Measurements from ENCODE around the gene SOX18. TPM values are rescaled to one million over a fixed set of nuclear protein-coding genes. Genes with fewer than 3 reads are reported as not detected.

The SOX18 gene
- total RNA-seq, 1 donor from 2014 or later: not detected

DNA sequence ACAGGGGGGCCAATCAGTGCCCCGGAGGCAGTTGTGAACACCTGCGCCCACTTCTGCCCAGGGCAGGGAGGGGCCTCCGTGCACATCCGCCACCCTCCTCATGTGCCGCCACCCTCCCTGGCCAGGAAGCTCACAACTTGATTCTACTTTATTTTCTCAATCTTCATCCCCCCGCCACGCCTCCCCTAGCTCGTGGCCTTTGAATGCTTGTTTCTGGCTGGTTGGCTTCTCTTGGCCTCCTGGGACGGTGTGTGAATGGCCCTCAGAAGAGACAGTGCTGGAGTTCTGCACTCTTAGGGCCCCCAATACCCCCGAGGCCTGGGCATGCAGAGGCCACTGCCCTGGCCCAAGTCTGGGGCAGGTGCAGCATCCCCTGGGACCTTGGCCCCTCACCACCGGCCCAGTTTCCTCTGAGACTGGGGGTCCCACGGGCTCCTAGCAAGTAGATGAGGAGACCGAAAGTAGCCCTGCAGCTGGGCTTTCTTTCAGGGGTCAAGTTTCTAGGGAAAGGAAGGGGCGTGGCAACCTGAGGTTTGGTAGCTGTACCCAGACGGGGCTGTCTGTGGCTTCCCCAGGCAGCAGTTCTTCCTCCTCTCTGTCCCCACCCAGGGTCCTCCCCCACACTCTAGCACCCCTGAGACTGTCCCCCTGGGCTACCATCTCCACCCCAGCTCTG, 28.6 kb upstream of the SOX18 start:
- peaks cover 13% of the 10 kb centered on the region for H3K4me1 ChIP-seq
- peaks cover 17% of the 10 kb centered on the region for H4K20me1 ChIP-seq (ENCODE audit: low read depth)
- H3K4me1 Mint-ChIP-seq: peaks cover 30% of the 10 kb centered on the region
- no peak overlapping the region for H3K27ac ChIP-seq
- H3K9ac ChIP-seq: no peak overlapping the region
- no peak for DNase-seq (ENCODE audit: low spot score)
- no peak overlapping the region for H3K4me3 ChIP-seq
- peaks cover 2% of the 10 kb centered on the region for H3K27me3 Mint-ChIP-seq (ENCODE audit: insufficient read depth, low read depth)
- H3F3A ChIP-seq (ENCODE audit: low read depth): peaks cover 43% of the 10 kb centered on the region
- no peaks in the 10 kb centered on the region for H3K79me2 ChIP-seq (ENCODE audit: low read depth)
- no peaks in the 10 kb centered on the region for H3K36me3 ChIP-seq
- no peak overlapping the region for H3K27ac Mint-ChIP-seq
- no peak overlapping the region for H3K4me3 Mint-ChIP-seq
- no peaks in the 10 kb centered on the region for H3K36me3 Mint-ChIP-seq
- no peaks in the 10 kb centered on the region for H3K9me3 Mint-ChIP-seq
- H3K9me3 ChIP-seq (ENCODE audit: low read depth): no peaks in the 10 kb centered on the region
- peak overlapping the region; percentile 99 for H3K4me2 ChIP-seq
- no peak overlapping the region for H2AFZ ChIP-seq (replicated peaks)
- TF ChIP-seq, protein P1, sequence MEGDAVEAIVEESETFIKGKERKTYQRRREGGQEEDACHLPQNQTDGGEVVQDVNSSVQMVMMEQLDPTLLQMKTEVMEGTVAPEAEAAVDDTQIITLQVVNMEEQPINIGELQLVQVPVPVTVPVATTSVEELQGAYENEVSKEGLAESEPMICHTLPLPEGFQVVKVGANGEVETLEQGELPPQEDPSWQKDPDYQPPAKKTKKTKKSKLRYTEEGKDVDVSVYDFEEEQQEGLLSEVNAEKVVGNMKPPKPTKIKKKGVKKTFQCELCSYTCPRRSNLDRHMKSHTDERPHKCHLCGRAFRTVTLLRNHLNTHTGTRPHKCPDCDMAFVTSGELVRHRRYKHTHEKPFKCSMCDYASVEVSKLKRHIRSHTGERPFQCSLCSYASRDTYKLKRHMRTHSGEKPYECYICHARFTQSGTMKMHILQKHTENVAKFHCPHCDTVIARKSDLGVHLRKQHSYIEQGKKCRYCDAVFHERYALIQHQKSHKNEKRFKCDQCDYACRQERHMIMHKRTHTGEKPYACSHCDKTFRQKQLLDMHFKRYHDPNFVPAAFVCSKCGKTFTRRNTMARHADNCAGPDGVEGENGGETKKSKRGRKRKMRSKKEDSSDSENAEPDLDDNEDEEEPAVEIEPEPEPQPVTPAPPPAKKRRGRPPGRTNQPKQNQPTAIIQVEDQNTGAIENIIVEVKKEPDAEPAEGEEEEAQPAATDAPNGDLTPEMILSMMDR (IDR thresholded peaks at IDR 0.05): no peak
- no peak for TF ChIP-seq EZH2 (IDR thresholded peaks at IDR 0.05)
- no peak for TF ChIP-seq EZH2phosphoT487 (IDR thresholded peaks at IDR 0.05)
- H3K27me3 ChIP-seq: peaks cover 39% of the 10 kb centered on the region

DNA sequence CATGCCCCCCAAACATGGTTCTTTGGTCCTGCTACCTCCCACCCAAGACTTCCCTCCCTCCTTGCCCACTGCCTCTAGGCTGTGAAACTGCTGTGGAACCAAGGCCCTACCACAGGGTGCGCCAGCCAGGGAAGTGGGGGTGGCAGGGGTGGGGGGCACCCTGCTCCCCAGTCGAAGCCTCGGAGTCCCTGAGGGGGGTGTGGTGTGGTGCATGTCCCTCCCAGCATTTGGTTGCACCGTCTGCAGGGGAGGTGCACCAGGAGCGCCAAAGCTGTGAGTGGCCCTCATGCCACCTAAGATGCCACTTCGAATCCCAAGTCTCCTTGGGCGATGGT, 28.1 kb upstream of the SOX18 start:
- H3K27me3 Mint-ChIP-seq (ENCODE audit: insufficient read depth, low read depth): peaks cover 2% of the 10 kb centered on the region
- no peak for TF ChIP-seq EZH2 (IDR thresholded peaks at IDR 0.05)
- no peak for TF ChIP-seq EZH2phosphoT487 (IDR thresholded peaks at IDR 0.05)
- TF ChIP-seq, protein P1 (IDR thresholded peaks at IDR 0.05): no peak

DNA sequence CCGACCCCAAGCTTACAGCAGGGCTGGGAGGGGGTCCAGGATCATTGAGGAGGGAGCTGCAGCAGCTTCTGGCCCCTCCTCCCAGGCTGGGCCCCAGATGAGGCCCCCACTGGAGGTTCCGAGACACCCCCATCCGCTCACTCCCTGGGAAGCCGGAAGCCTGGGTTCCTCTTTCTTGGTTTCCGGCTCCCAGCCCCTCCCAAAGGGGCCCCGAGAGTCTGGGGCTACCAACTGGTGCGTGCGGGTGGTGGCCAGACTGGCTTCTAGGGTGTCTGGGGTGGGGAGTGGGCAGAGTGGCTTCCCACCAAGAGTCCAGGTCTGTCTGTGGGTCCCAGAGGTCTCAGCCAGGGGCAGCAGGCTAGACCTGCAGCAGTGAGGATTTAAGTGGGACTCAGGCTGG, 27.7 kb upstream of the SOX18 start:
- no peak overlapping the region for H3K27ac ChIP-seq
- peaks cover 20% of the 10 kb centered on the region for H3K4me1 Mint-ChIP-seq
- H3K9ac ChIP-seq: no peak overlapping the region
- no peak overlapping the region for H3K4me3 Mint-ChIP-seq
- peaks cover 9% of the 10 kb centered on the region for H4K20me1 ChIP-seq (ENCODE audit: low read depth)
- H3K36me3 Mint-ChIP-seq: no peaks in the 10 kb centered on the region
- peaks cover 33% of the 10 kb centered on the region for H3F3A ChIP-seq (ENCODE audit: low read depth)
- H3K4me2 ChIP-seq: no peak overlapping the region
- H3K9me3 ChIP-seq (ENCODE audit: low read depth): no peaks in the 10 kb centered on the region
- H3K27me3 ChIP-seq: peaks cover 30% of the 10 kb centered on the region
- no peaks in the 10 kb centered on the region for H3K36me3 ChIP-seq
- no peak overlapping the region for H2AFZ ChIP-seq (replicated peaks)
- H3K27ac Mint-ChIP-seq: no peak overlapping the region
- H3K79me2 ChIP-seq (ENCODE audit: low read depth): no peaks in the 10 kb centered on the region
- no peaks in the 10 kb centered on the region for H3K9me3 Mint-ChIP-seq
- no peak overlapping the region for H3K4me3 ChIP-seq
- no peak for DNase-seq (ENCODE audit: low spot score)
- peaks cover 2% of the 10 kb centered on the region for H3K27me3 Mint-ChIP-seq (ENCODE audit: insufficient read depth, low read depth)
- TF ChIP-seq EZH2phosphoT487 (IDR thresholded peaks at IDR 0.05): no peak
- TF ChIP-seq, protein P1 (IDR thresholded peaks at IDR 0.05): no peak
- no peak for TF ChIP-seq EZH2 (IDR thresholded peaks at IDR 0.05)
- peaks cover 10% of the 10 kb centered on the region for H3K4me1 ChIP-seq

More for the DNA sequence above, 28.1 kb upstream of the SOX18 start:
- Histone ChIP-seq H4K20me1 (ENCODE audit: low read depth) (peaks cover 13% of the 10 kb centered on the region), H3K36me3 (no peaks in the 10 kb centered on the region), H2AFZ (replicated peaks) (no peak overlapping the region), H3K4me2 (no peak overlapping the region), H3K9ac (no peak overlapping the region), H3K4me3 (no peak overlapping the region), H3K27me3 (peaks cover 34% of the 10 kb centered on the region), H3K9me3 (ENCODE audit: low read depth) (no peaks in the 10 kb centered on the region), H3K79me2 (ENCODE audit: low read depth) (no peaks in the 10 kb centered on the region), H3K27ac (no peak overlapping the region), H3F3A (ENCODE audit: low read depth) (peaks cover 37% of the 10 kb centered on the region), H3K4me1 (peaks cover 10% of the 10 kb centered on the region)
- no peak for DNase-seq (ENCODE audit: low spot score)
- H3K4me3 Mint-ChIP-seq: no peak overlapping the region
- peaks cover 25% of the 10 kb centered on the region for H3K4me1 Mint-ChIP-seq
- no peaks in the 10 kb centered on the region for H3K36me3 Mint-ChIP-seq
- no peaks in the 10 kb centered on the region for H3K9me3 Mint-ChIP-seq
- no peak overlapping the region for H3K27ac Mint-ChIP-seq
